Activated T-helper 1 cell treated with anti-CD3 and anti-CD28 coated beads, Interleukin-2, amount 50 U/mL, for 16 hours (primary cell): Measurements from ENCODE around the gene ZDHHC11.
"Not testable (repeated sequence)": the region's sequence is repeated elsewhere in the genome, so short reads cannot be mapped to it uniquely, and the experiment has no call there.

Source experiments
- DNase-seq, 2 donors: peaks; one replicate each; pipeline ENCODE4 v3.0.0-alpha.2; 2020; ENCODE audit warnings: low read depth in 1 of 2, low spot score in 1 of 2

Gene ZDHHC11

GRCh38 chr5:750226-750625 is 100.6 kb downstream of the ZDHHC11 start:
- not testable (repeated sequence) for DNase-seq

- no peak for DNase-seq
Measured at GRCh38 chr5:749101-749670, 101.6 kb downstream of the ZDHHC11 start.

GRCh38 chr5:748011-748980 is 102.5 kb downstream of the ZDHHC11 start:
- not testable (repeated sequence) for DNase-seq

GRCh38 chr5:747303-747844 is 103.4 kb downstream of the ZDHHC11 start:
- DNase-seq = not testable (repeated sequence)

- no peak for DNase-seq
Measured at GRCh38 chr5:746258-746761, 104.5 kb downstream of the ZDHHC11 start.
